PFSK-1 (cell line): ENCODE results near the gene NOX3.

ENCODE experiments used
- POLR2AphosphoS5 ChIP-seq: IDR thresholded peaks from 2 replicates; pipeline ENCODE4 v1.6.1; 2012; ENCODE audit warnings: low read depth, mild to moderate bottlenecking, control low read depth, low read length, moderate library complexity
- SIN3A ChIP-seq: IDR thresholded peaks from 2 replicates; pipeline ENCODE4 v1.6.1; 2012; ENCODE audit warnings: mild to moderate bottlenecking, low read length, moderate library complexity, borderline replicate concordance; ENCODE audit not compliant: insufficient read depth

GRCh38 chr6:155450240-155450581, 5.4 kb downstream of the NOX3 start:
- TF ChIP-seq POLR2AphosphoS5 (no peak), SIN3A (no peak)
